COLO668 (cell line): ENCODE measurements around the gene RNF126.
"Not testable (repeated sequence)": the region's sequence is repeated elsewhere in the genome, so short reads cannot be mapped to it uniquely, and the experiment has no call there.

ENCODE experiments used
- DNase-seq: peaks from one replicate; lab custom pipeline; 2025; ENCODE audit not compliant: unreplicated experiment; lab: John Stamatoyannopoulos, UW

The RNF126 gene

DNA sequence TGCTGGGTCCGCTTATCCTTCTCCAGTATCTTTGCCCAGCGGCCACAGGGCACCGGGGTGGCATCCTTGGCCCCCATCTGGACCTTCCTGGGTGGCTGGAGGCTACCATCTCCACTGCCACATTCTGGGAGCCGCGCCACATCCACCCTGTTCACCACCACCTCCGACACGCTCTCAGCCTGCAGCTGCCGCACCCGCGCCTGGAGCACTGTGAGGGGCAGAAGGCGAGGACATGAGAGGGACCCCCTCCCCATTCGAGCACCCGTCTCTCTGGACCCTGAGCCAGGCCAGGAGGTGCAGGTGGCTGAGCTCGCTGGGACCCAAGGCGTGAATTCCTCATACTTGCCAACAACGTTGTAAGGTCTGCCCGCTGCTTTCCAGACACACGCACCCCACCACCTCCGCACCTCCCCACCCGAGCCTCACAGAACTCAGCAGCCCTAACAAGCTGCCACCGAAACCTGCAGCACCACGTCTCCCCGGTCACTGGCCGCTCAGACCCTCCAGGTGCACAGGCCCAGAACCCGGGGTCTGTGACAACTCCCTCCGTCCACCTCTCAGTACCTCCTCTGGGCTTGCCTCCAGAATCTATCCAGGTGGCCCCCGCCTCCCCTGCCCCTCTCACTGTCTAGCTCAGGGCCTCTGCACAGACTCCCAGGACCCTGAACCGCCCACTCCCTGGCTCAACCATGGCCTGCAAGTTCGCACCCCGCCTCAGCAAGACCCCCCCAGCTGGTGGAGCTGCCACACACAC lies 32.9 kb downstream of the RNF126 start:
- DNase-seq, result no peak

DNA sequence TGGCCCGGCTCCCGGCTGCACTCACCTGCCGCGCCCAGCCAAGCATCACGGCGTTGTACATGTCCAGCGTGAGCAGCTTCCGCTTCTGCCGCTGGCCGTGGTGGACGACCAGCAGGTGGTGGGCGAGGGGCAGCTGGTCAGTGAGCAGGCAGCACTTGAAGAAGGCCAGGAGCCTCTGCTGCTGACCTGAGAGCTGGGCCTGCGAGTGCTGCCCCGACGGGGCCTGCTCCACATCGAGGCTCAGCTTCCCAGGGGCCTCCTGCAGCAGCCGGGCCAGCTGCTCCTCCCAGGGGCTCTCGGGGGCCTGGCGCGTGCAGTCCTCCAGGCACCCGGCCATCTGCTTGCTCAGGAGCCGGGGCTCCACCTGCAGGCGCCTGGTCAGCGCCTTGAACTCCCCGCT lies 33.5 kb downstream of the RNF126 start:
- peak; percentile 83 for DNase-seq

- peak; percentile 17 for DNase-seq
These were observed 34.8 kb downstream of the RNF126 start for GRCh38 chr19:628168-628567.

DNA sequence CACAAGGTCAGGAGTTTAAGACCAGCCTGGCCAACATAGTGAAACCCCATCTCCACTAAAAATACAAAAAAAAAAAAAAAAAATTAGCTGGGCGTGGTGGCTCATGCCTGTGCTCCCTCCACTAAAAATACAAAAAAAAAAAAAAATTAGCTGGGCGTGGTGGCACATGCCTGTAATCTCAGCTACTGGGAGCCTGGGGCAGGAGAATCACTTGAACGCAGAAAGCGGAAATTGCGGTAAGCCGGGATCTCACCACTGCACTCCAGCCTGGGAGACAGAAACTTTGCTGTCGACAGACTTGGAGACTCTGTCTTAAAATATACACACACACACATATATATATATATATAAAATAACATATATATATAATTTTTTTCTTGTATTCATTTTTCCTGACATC lies 36.4 kb downstream of the RNF126 start:
- not testable (repeated sequence) for DNase-seq

GRCh38 chr19:625257-625656 lies 37.8 kb downstream of the RNF126 start:
- no peak for DNase-seq

DNA sequence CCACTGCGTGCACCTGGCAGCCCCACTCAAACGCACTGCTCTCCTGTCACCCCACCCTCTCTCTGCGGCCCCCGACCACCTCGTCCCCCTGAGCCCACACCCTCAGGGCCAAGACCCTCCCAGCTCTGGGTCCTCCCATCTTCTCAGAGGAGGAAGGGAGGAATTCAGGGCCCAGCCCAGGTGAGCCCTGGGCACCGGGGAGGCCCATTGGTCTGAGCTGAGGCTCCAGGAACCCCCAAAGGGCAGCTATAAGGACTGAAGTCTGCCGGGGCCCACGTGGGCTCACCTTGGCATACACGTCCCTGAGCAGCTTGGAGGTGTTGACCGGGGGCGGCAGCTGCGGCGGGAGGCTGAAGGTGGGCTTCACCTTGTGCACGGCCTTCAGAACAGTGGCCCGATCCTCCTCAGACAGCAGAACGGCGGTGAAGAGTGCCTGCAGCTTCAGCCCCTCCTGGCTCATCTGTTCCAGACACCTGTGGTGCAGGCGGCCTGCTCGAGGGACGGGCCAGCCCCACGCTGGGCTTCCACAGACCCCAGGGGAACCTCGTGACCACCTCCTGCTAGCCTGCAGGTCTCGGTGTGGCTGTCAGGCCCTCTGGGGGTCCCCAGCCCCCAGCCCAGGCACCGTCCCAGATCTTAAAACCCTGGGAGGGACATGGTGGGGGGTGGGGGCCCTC lies 38.4 kb downstream of the RNF126 start:
- DNase-seq, result no peak

DNA sequence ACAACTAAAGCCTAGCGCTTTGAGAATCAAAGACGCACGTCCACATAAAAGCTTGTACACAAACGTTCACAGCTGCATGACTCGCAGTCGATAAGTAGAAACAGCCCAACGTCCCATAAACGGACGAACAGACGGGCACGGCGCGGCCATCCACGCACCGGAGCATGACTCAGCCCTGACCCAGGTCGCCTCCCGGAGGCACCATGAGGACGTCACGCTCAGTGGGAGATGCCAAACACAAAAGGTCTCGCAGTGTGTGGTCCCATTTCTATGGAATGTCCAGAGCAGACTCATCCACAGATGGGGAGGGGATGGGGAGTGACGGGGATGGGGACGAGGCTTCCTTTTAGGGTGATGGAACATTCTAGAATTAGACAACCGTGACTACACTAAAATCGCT lies 39.0 kb downstream of the RNF126 start:
- DNase-seq, result no peak

GRCh38 chr19:623175-623916 lies 39.7 kb downstream of the RNF126 start:
- no peak for DNase-seq

GRCh38 chr19:622666-623065 lies 40.3 kb downstream of the RNF126 start:
- no peak for DNase-seq

DNA sequence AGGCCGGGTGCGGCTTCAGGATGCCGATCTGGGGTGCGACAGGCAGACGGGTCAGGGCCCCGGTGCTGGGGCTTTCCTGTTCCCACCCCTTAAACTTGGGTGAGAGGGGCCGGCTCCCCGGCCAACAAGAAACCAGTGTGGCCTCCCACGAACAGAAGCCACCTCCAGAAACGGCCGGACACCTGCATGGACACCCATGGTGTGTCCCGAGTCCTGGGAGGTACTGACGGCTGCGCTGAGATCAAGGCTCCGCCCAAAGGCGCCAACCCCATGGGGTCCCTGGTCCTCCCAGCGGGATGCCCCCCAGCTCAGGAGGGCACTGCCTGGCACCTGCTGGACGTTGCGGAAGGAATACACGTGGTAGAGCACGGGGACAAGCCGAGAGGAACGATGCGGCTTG lies 41.2 kb downstream of the RNF126 start:
- DNase-seq, result no peak

DNA sequence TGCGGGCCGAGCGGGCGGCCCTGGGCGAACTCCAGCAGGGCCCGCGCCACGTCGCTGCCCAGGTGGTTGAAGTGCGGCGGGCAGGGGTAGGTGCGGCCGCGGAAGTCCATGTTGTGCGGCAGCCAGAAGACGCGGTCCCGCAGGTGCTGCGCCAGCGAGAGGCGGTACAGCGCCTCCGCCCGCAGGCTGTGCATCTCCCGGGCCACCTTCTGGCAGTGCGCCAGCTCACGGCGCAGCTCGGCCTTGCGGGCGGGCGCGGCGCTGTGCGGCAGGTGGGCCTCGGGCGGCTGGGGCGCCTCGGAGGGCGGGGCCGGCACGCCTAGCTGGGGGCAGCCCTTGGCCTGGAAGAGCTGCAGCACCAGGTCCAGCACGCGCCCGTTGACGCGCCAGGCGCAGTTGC lies 41.8 kb downstream of the RNF126 start:
- DNase-seq, result not testable (repeated sequence)

- DNase-seq, result no peak
These were observed 42.7 kb downstream of the RNF126 start for GRCh38 chr19:620166-620862.

- DNase-seq, result no peak
These were observed 43.6 kb downstream of the RNF126 start for GRCh38 chr19:619286-620002.

DNA sequence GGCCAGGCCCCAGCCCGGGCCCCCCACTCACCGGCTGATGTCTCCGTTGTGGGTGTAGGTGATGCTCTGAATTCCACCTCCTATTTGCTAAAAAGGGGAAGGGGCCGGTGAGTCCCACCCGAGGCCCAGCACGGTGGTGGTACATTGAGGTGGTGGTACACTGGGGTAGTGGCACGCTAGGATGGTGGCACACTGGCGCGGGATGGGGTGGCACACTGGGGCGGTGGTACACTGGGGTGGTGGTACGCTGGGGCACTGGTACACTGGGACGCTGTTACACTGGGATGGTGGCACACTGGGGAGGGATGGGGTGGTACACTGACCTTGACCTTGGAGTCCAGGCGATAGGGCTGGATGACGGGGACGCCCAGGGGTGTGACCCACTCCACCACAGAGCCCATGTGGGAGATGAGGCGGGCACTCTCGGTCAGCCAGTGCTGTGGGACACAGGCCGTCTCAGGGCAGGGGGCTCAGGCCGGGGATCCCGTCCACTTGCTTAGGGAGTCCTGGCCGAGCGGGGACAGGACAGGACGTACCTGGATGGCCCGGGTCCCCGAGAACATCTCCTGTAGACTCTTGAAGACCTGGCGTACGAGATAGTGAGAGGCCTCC lies 44.2 kb downstream of the RNF126 start:
- no peak for DNase-seq

DNA sequence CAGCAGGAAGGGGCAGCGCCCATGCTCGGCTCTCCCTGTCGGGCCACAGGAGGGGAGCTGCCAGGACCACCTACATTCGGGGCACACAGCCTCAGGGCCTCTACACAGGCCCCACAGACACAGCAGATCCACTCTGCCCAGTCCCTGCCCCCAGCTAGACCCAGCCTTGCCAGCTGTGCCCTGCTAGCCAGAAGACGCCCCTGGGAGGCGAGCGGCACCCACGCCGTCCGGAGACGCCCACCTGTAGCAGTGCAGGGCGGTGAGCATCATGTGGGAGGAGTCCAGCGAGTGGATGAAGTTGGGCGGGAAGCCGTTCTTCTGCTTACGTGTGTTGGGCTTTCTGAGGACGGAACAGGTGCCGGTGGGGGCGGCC lies 44.8 kb downstream of the RNF126 start:
- no peak for DNase-seq

GRCh38 chr19:617551-618246 lies 45.3 kb downstream of the RNF126 start:
- no peak for DNase-seq

DNA sequence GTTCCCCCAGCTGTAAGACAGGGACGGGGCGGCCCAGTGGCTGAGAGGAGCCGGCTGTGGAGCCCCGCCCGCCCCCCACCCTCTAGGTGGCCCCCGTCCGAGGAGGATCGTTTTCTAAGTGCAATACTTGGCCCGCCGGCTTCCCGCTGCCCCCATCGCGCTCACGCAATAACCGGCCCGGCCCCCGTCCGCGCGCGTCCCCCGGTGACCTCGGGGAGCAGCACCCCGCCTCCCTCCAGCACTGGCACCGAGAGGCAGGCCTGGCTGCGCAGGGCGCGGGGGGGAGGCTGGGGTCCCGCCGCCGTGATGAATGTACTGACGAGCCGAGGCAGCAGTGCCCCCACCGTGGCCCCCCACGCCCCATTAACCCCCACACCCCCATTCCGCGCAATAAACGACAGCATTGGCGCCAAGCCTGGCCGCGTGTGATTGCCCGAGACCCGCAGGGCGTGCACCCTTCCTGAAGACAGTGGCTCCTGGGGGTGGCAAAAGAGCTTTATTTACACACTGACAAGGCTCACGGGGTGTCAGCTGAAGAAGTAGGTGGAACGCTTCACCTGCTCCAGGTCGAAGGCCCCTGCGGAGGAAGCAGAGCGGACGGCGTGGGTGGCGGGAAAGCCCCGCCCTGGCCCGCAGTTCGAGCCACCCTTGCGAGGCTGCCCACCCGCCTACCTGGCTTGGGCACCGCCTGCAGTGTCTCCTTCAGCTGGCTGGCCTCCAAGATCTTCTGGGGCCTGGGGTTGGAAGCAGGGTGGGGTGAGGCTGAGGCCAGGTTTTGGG lies 46.1 kb downstream of the RNF126 start:
- peak; percentile 21 for DNase-seq

DNA sequence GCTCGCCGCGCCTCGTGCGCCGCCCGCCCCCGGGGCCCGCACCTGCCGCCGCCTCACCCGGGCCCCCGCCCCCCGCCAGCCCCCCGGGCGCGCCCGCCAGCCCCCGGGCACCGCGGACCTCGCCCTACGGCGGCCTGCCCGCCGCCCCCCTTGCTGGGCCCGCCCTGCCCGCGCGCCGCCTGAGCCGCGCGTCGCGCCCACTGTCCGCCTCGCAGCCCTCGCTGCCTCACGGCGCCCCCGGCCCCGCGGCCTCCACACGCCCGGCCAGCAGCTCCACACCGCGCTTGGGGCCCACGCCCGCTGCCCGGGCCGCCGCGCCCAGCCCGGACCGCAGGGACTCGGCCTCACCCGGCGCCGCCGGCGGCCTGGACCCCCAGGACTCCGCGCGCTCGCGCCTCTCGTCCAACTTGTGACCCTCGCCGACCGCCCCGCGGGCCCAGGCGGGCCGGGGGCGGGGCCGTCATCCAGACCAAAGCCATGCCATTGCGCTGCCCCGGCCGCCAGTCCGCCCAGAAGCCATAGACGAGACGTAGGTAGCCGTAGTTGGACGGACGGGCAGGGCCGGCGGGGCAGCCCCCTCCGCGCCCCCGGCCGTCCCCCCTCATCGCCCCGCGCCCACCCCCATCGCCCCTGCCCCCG lies 46.8 kb downstream of the RNF126 start:
- DNase-seq, result no peak

DNA sequence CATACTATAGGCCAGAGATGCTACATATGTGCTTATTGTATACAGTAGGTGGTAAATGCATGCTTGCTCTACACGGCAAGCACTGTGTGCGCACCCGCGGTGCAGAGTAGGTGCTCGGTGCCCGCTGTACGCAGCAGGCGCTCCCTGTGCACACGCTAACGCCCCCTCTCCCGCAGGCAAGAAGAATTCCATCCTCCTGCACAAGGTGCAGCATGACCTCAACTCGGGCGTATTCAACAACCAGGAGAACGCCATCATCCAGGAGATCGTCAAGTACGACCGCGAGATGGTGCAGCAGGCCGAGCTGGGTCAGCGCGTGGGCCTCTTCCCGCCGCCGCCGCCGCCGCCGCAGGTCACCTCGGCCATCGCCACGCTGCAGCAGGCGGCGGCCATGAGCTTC lies 47.4 kb downstream of the RNF126 start:
- DNase-seq, result no peak
